ENCODE results near the gene GNS. TPM values are rescaled to one million over a fixed set of nuclear protein-coding genes. Genes with fewer than 3 reads are reported as not detected.

GNS gene
- total RNA-seq, 1 donor from 2014 or later: 76.7 TPM

- H3K4me1 Mint-ChIP-seq (ENCODE audit: unreplicated experiment): peaks cover 59% of the 10 kb centered on the region
- H3K9me3 Mint-ChIP-seq: peaks cover 4% of the 10 kb centered on the region
- H3K27me3 Mint-ChIP-seq: no peaks in the 10 kb centered on the region
- no peak overlapping the region for H3K27ac Mint-ChIP-seq
- no peak for DNase-seq (ENCODE audit: extremely low spot score, unreplicated experiment)
- no peak overlapping the region for H3K4me3 Mint-ChIP-seq
- peaks cover 11% of the 10 kb centered on the region for H3K36me3 Mint-ChIP-seq
- TF ChIP-seq, protein P1, sequence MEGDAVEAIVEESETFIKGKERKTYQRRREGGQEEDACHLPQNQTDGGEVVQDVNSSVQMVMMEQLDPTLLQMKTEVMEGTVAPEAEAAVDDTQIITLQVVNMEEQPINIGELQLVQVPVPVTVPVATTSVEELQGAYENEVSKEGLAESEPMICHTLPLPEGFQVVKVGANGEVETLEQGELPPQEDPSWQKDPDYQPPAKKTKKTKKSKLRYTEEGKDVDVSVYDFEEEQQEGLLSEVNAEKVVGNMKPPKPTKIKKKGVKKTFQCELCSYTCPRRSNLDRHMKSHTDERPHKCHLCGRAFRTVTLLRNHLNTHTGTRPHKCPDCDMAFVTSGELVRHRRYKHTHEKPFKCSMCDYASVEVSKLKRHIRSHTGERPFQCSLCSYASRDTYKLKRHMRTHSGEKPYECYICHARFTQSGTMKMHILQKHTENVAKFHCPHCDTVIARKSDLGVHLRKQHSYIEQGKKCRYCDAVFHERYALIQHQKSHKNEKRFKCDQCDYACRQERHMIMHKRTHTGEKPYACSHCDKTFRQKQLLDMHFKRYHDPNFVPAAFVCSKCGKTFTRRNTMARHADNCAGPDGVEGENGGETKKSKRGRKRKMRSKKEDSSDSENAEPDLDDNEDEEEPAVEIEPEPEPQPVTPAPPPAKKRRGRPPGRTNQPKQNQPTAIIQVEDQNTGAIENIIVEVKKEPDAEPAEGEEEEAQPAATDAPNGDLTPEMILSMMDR (conservative IDR thresholded peaks at IDR 0.05): no peak
These were observed 75.2 kb downstream of the GNS start for GRCh38 chr12:64683816-64684543.

GRCh38 chr12:64682572-64683277, 76.5 kb downstream of the GNS start:
- peaks cover 49% of the 10 kb centered on the region for H3K4me1 Mint-ChIP-seq (ENCODE audit: unreplicated experiment)
- no peak overlapping the region for H3K27ac Mint-ChIP-seq
- H3K9me3 Mint-ChIP-seq: peaks cover 4% of the 10 kb centered on the region
- no peaks in the 10 kb centered on the region for H3K27me3 Mint-ChIP-seq
- H3K4me3 Mint-ChIP-seq: peak overlapping the region; percentile 60
- DNase-seq (ENCODE audit: extremely low spot score, unreplicated experiment): no peak
- H3K36me3 Mint-ChIP-seq: peaks cover 5% of the 10 kb centered on the region
- TF ChIP-seq, protein P1 (conservative IDR thresholded peaks at IDR 0.05): no peak

DNA sequence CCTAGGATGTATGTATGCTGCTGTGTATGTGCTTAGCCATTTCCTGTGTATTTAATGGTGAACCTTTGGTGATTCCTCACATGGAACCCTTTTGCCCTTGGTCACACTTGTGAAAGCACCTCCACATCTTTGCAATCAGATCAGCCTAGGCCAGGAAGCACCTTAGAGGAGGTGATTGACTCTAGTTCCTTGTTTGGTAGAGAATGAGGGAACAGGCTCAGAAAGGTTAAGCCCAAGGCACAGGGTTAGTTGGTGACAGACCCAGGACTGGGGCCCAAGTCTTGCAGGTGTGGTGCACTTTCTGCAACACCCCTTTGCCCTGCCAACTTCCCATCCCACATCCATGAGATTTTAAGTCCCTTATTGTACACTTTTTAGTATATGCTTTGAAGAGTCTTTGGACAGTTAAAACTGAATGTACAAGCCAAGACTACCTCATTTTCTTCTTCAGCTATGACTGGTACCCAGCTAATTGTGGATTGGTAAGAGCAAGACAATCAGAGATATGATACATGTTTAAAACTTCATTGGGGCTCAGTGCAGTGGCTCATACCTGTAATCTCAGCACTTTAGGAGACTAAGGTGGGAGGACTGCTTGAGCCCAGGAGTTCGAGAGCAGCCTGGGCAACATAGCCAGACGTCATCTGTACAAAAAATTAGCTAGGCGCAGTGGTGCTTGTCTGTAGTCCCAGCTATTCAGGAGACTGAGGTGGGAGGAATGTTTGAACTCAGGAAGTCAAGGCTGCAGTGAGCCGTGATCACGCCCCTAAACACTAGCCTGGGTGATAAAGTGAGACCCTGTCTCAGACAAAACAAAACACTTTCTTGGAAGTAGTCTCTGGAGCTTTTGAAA, 77.8 kb downstream of the GNS start:
- peaks cover 4% of the 10 kb centered on the region for H3K9me3 Mint-ChIP-seq
- H3K4me3 Mint-ChIP-seq: no peak overlapping the region
- TF ChIP-seq, protein P1 (conservative IDR thresholded peaks at IDR 0.05): no peak
- H3K36me3 Mint-ChIP-seq: peaks cover 5% of the 10 kb centered on the region
- DNase-seq (ENCODE audit: extremely low spot score, unreplicated experiment): no peak
- peaks cover 50% of the 10 kb centered on the region for H3K4me1 Mint-ChIP-seq (ENCODE audit: unreplicated experiment)
- peak overlapping the region; percentile 2 for H3K27ac Mint-ChIP-seq
- H3K27me3 Mint-ChIP-seq: no peaks in the 10 kb centered on the region

DNA sequence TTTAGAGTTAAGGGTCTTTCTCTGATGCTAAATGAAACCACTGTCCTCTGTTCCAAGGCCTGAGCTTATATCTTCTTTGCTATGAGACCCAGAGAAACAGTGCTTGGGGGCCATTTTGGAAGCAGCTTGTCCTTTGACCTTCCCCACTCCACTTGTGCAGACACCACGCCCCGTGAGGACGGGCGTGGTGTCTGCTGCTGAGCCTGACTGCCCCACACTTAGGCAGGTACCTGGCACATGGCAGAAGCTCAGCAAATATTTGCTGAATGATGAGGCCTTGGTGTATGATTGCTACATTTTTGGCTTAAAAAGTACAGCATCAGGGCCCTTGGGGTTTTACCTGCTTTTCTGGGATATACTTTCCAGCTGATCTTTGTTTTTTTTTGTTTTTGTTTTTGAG, 79.0 kb downstream of the GNS start:
- no peak for DNase-seq (ENCODE audit: extremely low spot score, unreplicated experiment)
- H3K36me3 Mint-ChIP-seq: peaks cover 5% of the 10 kb centered on the region
- H3K9me3 Mint-ChIP-seq: peaks cover 4% of the 10 kb centered on the region
- H3K27ac Mint-ChIP-seq: peak overlapping the region; percentile 27
- H3K4me1 Mint-ChIP-seq (ENCODE audit: unreplicated experiment): peaks cover 50% of the 10 kb centered on the region
- no peaks in the 10 kb centered on the region for H3K27me3 Mint-ChIP-seq
- no peak overlapping the region for H3K4me3 Mint-ChIP-seq
- TF ChIP-seq, protein P1 (conservative IDR thresholded peaks at IDR 0.05): no peak

GRCh38 chr12:64679487-64680001, 79.7 kb downstream of the GNS start:
- H3K4me1 Mint-ChIP-seq (ENCODE audit: unreplicated experiment): peaks cover 53% of the 10 kb centered on the region
- no peak overlapping the region for H3K4me3 Mint-ChIP-seq
- no peak for DNase-seq (ENCODE audit: extremely low spot score, unreplicated experiment)
- H3K27me3 Mint-ChIP-seq: no peaks in the 10 kb centered on the region
- peak overlapping the region; percentile 27 for H3K27ac Mint-ChIP-seq
- peaks cover 5% of the 10 kb centered on the region for H3K36me3 Mint-ChIP-seq
- TF ChIP-seq, protein P1 (conservative IDR thresholded peaks at IDR 0.05): no peak
- H3K9me3 Mint-ChIP-seq: peaks cover 4% of the 10 kb centered on the region

All from type B pancreatic cell (in vitro differentiated cells).